Chondrocyte (in vitro differentiated cells): ENCODE measurements around the gene DPP4. TPM values are rescaled to one million over a fixed set of nuclear protein-coding genes. Genes with fewer than 3 reads are reported as not detected.

Source experiments
- DNase-seq: peaks from one replicate; pipeline ENCODE4 v3.0.0; 2021; ENCODE audit warnings: mixed read lengths, low spot score
- H3K27ac Mint-ChIP-seq: one replicate; pipeline ENCODE4 v1.8.0; 2021; ENCODE audit warnings: mild to moderate bottlenecking, moderate library complexity, mixed read lengths; ENCODE audit not compliant: unreplicated experiment
- H3K27me3 Mint-ChIP-seq: 2 replicates; pipeline ENCODE4 v1.8.0; 2021; ENCODE audit warnings: low read depth, mixed read lengths
- H3K36me3 Mint-ChIP-seq: 2 replicates; pipeline ENCODE4 v1.8.0; 2021; ENCODE audit warnings: low read depth, mixed read lengths
- H3K4me1 Mint-ChIP-seq: 2 replicates; pipeline ENCODE4 v1.8.0; 2021; ENCODE audit warnings: low read depth, mild to moderate bottlenecking, mixed read lengths
- H3K4me3 Mint-ChIP-seq: one replicate; pipeline ENCODE4 v1.8.0; 2021; ENCODE audit warnings: mild to moderate bottlenecking, moderate library complexity, mixed read lengths; ENCODE audit not compliant: unreplicated experiment
- H3K9me3 Mint-ChIP-seq: 2 replicates; pipeline ENCODE4 v1.8.0; 2021; ENCODE audit warnings: low read depth, mixed read lengths
- total RNA-seq: library from RNA; stranded (reverse); gene quantifications from 3 replicates; pipeline ENCODE4 v1.2.1, GENCODE V29; 2021
- TF ChIP-seq, protein P1 (sequence below): fragments of 200-600 bp; sonication (generic); IDR thresholded peaks from 2 replicates; pipeline ENCODE4 v1.5.0; 2021; ENCODE audit warnings: antibody characterized with exemption, mild to moderate bottlenecking, moderate library complexity

DPP4 gene
- total RNA-seq, 1 donor from 2014 or later, result 0.42 TPM

DNA sequence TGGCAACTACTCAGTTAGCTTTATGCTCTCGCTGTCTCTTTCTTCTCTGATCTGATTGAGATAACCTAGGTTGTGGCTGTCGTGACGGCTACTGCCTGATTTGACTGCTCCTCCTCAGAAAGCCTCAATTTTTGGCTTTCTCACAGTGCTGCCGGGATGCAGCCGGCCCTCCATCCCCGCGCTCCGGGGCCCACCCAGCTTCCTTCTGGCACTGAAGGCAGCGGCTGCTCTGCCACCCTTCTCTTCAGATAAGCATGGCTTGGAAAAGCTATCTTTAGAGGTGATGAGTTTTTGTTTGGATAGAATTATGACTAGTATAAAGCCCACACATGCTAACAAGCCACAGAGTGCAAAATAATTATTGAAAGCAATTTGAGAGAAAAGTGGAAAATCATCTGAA lies 102.5 kb downstream of the DPP4 start:
- H3K4me1 Mint-ChIP-seq, result peaks cover 4% of the 10 kb centered on the region

DNA sequence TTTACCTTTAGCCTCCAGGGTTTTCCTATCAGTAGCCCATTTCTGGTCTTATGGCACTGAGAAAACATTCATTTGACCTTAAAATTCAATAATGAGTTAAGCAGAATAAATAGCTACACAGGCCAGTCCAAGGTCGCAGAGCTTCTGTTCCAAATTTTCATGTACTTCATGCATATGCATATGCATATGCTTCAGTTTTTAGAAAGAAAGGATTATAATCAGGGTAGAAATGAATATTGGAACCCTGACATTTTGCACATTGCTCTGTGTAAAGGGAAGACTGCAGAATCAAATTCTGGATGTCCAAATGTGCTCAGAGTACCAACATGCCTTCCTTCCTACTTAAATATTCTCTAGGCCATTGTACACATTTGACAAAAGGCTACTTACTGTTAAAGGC lies 104.9 kb downstream of the DPP4 start:
- TF ChIP-seq, protein P1, sequence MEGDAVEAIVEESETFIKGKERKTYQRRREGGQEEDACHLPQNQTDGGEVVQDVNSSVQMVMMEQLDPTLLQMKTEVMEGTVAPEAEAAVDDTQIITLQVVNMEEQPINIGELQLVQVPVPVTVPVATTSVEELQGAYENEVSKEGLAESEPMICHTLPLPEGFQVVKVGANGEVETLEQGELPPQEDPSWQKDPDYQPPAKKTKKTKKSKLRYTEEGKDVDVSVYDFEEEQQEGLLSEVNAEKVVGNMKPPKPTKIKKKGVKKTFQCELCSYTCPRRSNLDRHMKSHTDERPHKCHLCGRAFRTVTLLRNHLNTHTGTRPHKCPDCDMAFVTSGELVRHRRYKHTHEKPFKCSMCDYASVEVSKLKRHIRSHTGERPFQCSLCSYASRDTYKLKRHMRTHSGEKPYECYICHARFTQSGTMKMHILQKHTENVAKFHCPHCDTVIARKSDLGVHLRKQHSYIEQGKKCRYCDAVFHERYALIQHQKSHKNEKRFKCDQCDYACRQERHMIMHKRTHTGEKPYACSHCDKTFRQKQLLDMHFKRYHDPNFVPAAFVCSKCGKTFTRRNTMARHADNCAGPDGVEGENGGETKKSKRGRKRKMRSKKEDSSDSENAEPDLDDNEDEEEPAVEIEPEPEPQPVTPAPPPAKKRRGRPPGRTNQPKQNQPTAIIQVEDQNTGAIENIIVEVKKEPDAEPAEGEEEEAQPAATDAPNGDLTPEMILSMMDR, result no peak
- H3K36me3 Mint-ChIP-seq, result no peaks in the 10 kb centered on the region
- H3K27me3 Mint-ChIP-seq, result no peaks in the 10 kb centered on the region
- no peak overlapping the region for H3K4me3 Mint-ChIP-seq
- no peak overlapping the region for H3K27ac Mint-ChIP-seq
- H3K4me1 Mint-ChIP-seq, result no peaks in the 10 kb centered on the region
- no peak for DNase-seq
- H3K9me3 Mint-ChIP-seq, result no peaks in the 10 kb centered on the region

More for the DNA sequence above, 102.5 kb downstream of the DPP4 start:
- Mint-ChIP-seq H3K9me3 (no peaks in the 10 kb centered on the region), H3K27me3 (no peaks in the 10 kb centered on the region), H3K27ac (no peak overlapping the region), H3K4me3 (no peak overlapping the region), H3K36me3 (no peaks in the 10 kb centered on the region)
- TF ChIP-seq, protein P1, result no peak
- DNase-seq, result no peak

DNA sequence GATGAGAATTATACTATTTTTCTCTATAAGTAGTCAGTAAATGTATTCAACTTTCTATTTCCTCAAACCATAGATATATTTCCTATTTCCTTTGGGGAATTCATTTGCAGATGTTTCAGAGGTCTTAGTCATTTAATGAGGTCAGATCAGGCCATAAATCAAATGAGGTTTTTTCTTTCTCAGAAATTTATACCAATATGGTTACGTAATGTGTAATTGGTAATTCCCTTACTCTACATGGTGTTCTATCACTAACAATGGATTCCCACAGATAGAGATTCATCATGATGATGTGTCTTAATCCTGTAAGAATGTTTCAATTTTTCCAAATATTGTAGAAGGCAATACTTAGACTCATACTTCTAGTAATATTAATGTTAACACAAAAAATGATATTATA lies 108.0 kb downstream of the DPP4 start:
- no peak overlapping the region for H3K4me3 Mint-ChIP-seq
- no peaks in the 10 kb centered on the region for H3K36me3 Mint-ChIP-seq
- no peaks in the 10 kb centered on the region for H3K9me3 Mint-ChIP-seq
- H3K27me3 Mint-ChIP-seq, result peaks cover 5% of the 10 kb centered on the region
- no peak for DNase-seq
- H3K27ac Mint-ChIP-seq, result no peak overlapping the region
- TF ChIP-seq, protein P1, result no peak
- no peaks in the 10 kb centered on the region for H3K4me1 Mint-ChIP-seq

DNA sequence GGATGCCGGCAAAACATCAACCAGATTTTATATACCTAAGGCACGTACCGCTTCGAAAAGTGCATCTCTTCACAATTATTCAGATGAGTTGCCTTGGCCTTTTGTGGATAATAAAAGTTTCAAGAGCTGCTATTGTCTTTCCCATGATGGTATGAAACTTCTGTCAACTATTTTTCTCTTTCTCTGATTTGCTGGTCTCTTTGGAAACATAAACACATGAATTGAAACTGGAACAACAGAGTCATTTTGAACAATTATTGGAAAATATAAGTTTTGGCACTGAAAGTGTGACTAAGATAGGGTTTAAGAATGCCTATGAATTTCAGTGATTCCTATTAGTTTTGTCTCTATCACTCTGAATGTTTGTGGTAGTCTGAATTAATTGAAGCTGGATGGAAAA lies 109.9 kb downstream of the DPP4 start:
- DNase-seq, result no peak
- Mint-ChIP-seq H3K36me3 (no peaks in the 10 kb centered on the region), H3K9me3 (no peaks in the 10 kb centered on the region), H3K4me1 (no peaks in the 10 kb centered on the region), H3K27me3 (peaks cover 5% of the 10 kb centered on the region), H3K4me3 (no peak overlapping the region), H3K27ac (no peak overlapping the region)
- TF ChIP-seq, protein P1, result no peak

DNA sequence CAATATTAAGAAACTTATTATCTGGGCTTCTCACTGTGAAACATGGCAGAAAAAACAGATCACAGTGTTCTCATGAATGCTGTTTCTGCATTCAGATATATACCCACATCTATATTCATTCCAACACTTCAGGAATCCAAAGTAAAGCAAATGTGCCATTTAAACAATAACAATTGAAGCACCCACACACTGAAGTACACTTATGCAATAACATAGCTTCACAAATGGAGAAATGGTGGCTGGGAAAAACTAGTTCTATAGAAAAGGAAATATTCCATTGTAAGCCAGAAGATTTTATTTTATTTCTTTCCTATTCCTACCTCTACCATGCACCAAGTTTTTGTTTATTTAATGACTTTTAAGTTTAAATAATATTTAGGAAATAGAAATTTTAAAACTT lies 111.9 kb downstream of the DPP4 start:
- Mint-ChIP-seq H3K9me3 (no peaks in the 10 kb centered on the region), H3K27ac (no peak overlapping the region), H3K36me3 (no peaks in the 10 kb centered on the region), H3K4me3 (no peak overlapping the region), H3K4me1 (no peaks in the 10 kb centered on the region), H3K27me3 (peaks cover 9% of the 10 kb centered on the region)
- DNase-seq, result no peak
- TF ChIP-seq, protein P1, result no peak
